Upper lobe of right lung (tissue), 1 donor: Measurements from ENCODE around the gene CSNK2A2. TPM values are rescaled to one million over a fixed set of nuclear protein-coding genes. Genes with fewer than 3 reads are reported as not detected.

Experiments used
- ATAC-seq: fragments of 200-7000 bp; cut with Tn5 transposase; one replicate; pipeline ENCODE4 v1.9.1; 2020; ENCODE audit warnings: mild to moderate bottlenecking, moderate library complexity
- DNase-seq: peaks from one replicate; pipeline ENCODE4 v3.0.0-alpha.2; 2020
- H3K27ac ChIP-seq: fragments of 200-600 bp; one replicate; pipeline ENCODE4 v1.8.0; 2022
- H3K27me3 ChIP-seq: fragments of 200-600 bp; one replicate; pipeline ENCODE4 v1.8.0; 2022; ENCODE audit warnings: mild to moderate bottlenecking
- H3K36me3 ChIP-seq: fragments of 200-600 bp; one replicate; pipeline ENCODE4 v1.8.0; 2022
- H3K4me1 ChIP-seq: fragments of 200-600 bp; one replicate; pipeline ENCODE4 v1.8.0; 2022
- H3K4me3 ChIP-seq: fragments of 200-600 bp; one replicate; pipeline ENCODE4 v1.8.0; 2022; ENCODE audit warnings: mild to moderate bottlenecking
- H3K9me3 ChIP-seq: fragments of 200-600 bp; one replicate; pipeline ENCODE4 v1.8.0; 2022
- CTCF ChIP-seq: fragments of 200-600 bp; IDR thresholded peaks from one replicate; pipeline ENCODE4 v1.8.0; 2022; ENCODE audit warnings: antibody characterized with exemption
- intact Hi-C: fragments of 100-400 bp; cut with DNase I; formaldehyde crosslinking; loops from one replicate; pipeline ENCODE4 v1.11.0; 2022
- total RNA-seq: library from RNA; stranded (reverse); fragmentation: NEBNext Ultra II Directional; extraction: Animal tissue kit (Norgen Biotek cat#: 25700); gene quantifications from one replicate; pipeline ENCODE4 v1.2.1, GENCODE V29; 2021
- donor health status: DM: no; HTN: yes; CAD: no; lungs with severe emphysema.

Gene CSNK2A2
- total RNA-seq, 1 donor from 2014 or later: 69.0 TPM

GRCh38 chr16:58114827-58115825 lies 82.8 kb downstream of the CSNK2A2 start:
- no peaks in the 10 kb centered on the region for H3K9me3 ChIP-seq
- peaks cover 12% of the 10 kb centered on the region for H3K4me1 ChIP-seq
- H3K4me3 ChIP-seq: no peak overlapping the region
- ATAC-seq: no peak
- no peak for TF ChIP-seq CTCF
- peak overlapping the region; percentile 14 for H3K27ac ChIP-seq
- H3K27me3 ChIP-seq: no peaks in the 10 kb centered on the region
- peaks cover 45% of the 10 kb centered on the region for H3K36me3 ChIP-seq
- intact Hi-C loops: no loop called here
- no peak for DNase-seq

- Histone ChIP-seq H3K4me1 (no peaks in the 10 kb centered on the region), H3K36me3 (peaks cover 40% of the 10 kb centered on the region), H3K27me3 (no peaks in the 10 kb centered on the region), H3K4me3 (no peak overlapping the region), H3K27ac (no peak overlapping the region), H3K9me3 (no peaks in the 10 kb centered on the region)
- ATAC-seq (no peak), DNase-seq (no peak)
- no peak for TF ChIP-seq CTCF
- intact Hi-C loops: no loop called here
Measured at GRCh38 chr16:58111302-58111627, 86.6 kb downstream of the CSNK2A2 start.

- Histone ChIP-seq H3K27ac (no peak overlapping the region), H3K4me1 (no peaks in the 10 kb centered on the region), H3K36me3 (peaks cover 35% of the 10 kb centered on the region), H3K9me3 (no peaks in the 10 kb centered on the region), H3K4me3 (no peak overlapping the region), H3K27me3 (no peaks in the 10 kb centered on the region)
- no peak for TF ChIP-seq CTCF
- DNase-seq (no peak), ATAC-seq (no peak)
- intact Hi-C loops: no loop called here
Measured at GRCh38 chr16:58110571-58111301, 87.2 kb downstream of the CSNK2A2 start.

GRCh38 chr16:58109881-58110280 lies 88.0 kb downstream of the CSNK2A2 start:
- Histone ChIP-seq H3K27ac (no peak overlapping the region), H3K9me3 (no peaks in the 10 kb centered on the region), H3K4me1 (no peaks in the 10 kb centered on the region), H3K27me3 (no peaks in the 10 kb centered on the region), H3K4me3 (no peak overlapping the region), H3K36me3 (peaks cover 26% of the 10 kb centered on the region)
- intact Hi-C loops: no loop called here
- no peak for TF ChIP-seq CTCF
- ATAC-seq: no peak
- DNase-seq: peak; percentile 34

GRCh38 chr16:58109330-58109729 lies 88.6 kb downstream of the CSNK2A2 start:
- Histone ChIP-seq H3K27me3 (no peaks in the 10 kb centered on the region), H3K4me3 (no peak overlapping the region), H3K9me3 (no peaks in the 10 kb centered on the region), H3K27ac (no peak overlapping the region), H3K4me1 (no peaks in the 10 kb centered on the region), H3K36me3 (peaks cover 20% of the 10 kb centered on the region)
- intact Hi-C loops: no loop called here
- no peak for TF ChIP-seq CTCF
- DNase-seq (peak; percentile 9), ATAC-seq (no peak)

Other genes starting within 250 kb of the CSNK2A2 start
- not detected for gene CNGB1, start 227.0 kb downstream of the CSNK2A2 start, total RNA-seq
- gene ZNF319, start 197.4 kb downstream of the CSNK2A2 start, total RNA-seq: 10.6 TPM
- gene USB1, start 196.7 kb downstream of the CSNK2A2 start, total RNA-seq: 37.4 TPM
- gene MMP15, start 172.4 kb downstream of the CSNK2A2 start, total RNA-seq: 25.2 TPM
- 24.8 TPM for gene CFAP20, start 68.7 kb downstream of the CSNK2A2 start, total RNA-seq
- not detected for gene PRSS54, start 96.9 kb upstream of the CSNK2A2 start, total RNA-seq
- gene GINS3, start 194.4 kb upstream of the CSNK2A2 start, total RNA-seq: 2.8 TPM